Naive thymus-derived CD4-positive, alpha-beta T cell (primary cell): ENCODE results near the gene KCNA10. TPM values are rescaled to one million over a fixed set of nuclear protein-coding genes. Genes with fewer than 3 reads are reported as not detected.

Experiments
- ATAC-seq: fragments of 150-1000 bp; cut with Tn5 transposase; 2 replicates; pipeline ENCODE4 v1.10.0; 2021; ENCODE audit warnings: mild to moderate bottlenecking, moderate library complexity
- CTCF ChIA-PET: fragments of 350-600 bp; sonication (Branson Sonifier 250); formaldehyde crosslinking; loops from one replicate; lab custom pipeline; 2021; ENCODE audit warnings: antibody characterized with exemption; lab: Charles Lee
- POLR2A ChIA-PET: fragments of 350-600 bp; sonication (Branson Sonifier 250); formaldehyde crosslinking; loops from one replicate; lab custom pipeline; 2021; ENCODE audit warnings: antibody characterized with exemption, inconsistent platforms; lab: Charles Lee
- DNase-seq, 9 donors: peaks; one replicate each; pipeline versions ENCODE4 v3.0.0 to v3.0.0-alpha.2; 2020 to 2022; ENCODE audit warnings: mixed read lengths in 1 of 9
- H3K27ac ChIP-seq: one replicate; pipeline ENCODE4 v1.7.0; 2013; ENCODE audit warnings: mild to moderate bottlenecking, low read depth, low read length, moderate library complexity
- H3K27me3 ChIP-seq, 2 donors: one replicate each; pipeline ENCODE4 v1.7.0; 2013; ENCODE audit warnings: low read length in 2 of 2, mild to moderate bottlenecking in 2 of 2, moderate library complexity in 2 of 2; ENCODE audit not compliant: control insufficient read depth in 2 of 2, insufficient read depth in 2 of 2
- H3K36me3 ChIP-seq, 3 experiments: 1 replicate in 2 of 3; 2 replicates in 1 of 3; pipeline ENCODE4 v1.7.0; 2013; ENCODE audit warnings: low read length in 3 of 3, mild to moderate bottlenecking in 3 of 3, moderate library complexity in 1 of 3; ENCODE audit not compliant: insufficient read depth in 3 of 3, control insufficient read depth in 2 of 3
- H3K4me1 ChIP-seq, 2 donors: one replicate each; pipeline ENCODE4 v1.7.0; 2013; ENCODE audit warnings: low read length in 2 of 2, mild to moderate bottlenecking in 2 of 2, moderate library complexity in 1 of 2; ENCODE audit not compliant: control insufficient read depth in 2 of 2, insufficient read depth in 2 of 2
- H3K4me3 ChIP-seq: 2 replicates; pipeline ENCODE4 v1.7.0; 2013; ENCODE audit warnings: mild to moderate bottlenecking, low read length
- H3K9me3 ChIP-seq, 3 experiments: 1 replicate in 2 of 3; 2 replicates in 1 of 3; pipeline ENCODE4 v1.7.0; 2013; ENCODE audit warnings: low read length in 3 of 3; ENCODE audit not compliant: control insufficient read depth in 2 of 3
- H3K27ac Mint-ChIP-seq, 9 donors: one replicate each; pipeline ENCODE4 v1.8.0; 2020 to 2022; ENCODE audit warnings: mixed read lengths in 9 of 9, mild to moderate bottlenecking in 8 of 9, moderate library complexity in 5 of 9, inconsistent platforms in 2 of 9
- H3K27me3 Mint-ChIP-seq, 5 donors: one replicate each; pipeline ENCODE4 v1.8.0; 2021 to 2022; ENCODE audit warnings: mixed read lengths in 5 of 5, mild to moderate bottlenecking in 1 of 5
- H3K36me3 Mint-ChIP-seq, 5 donors: one replicate each; pipeline ENCODE4 v1.8.0; 2020 to 2022; ENCODE audit warnings: mixed read lengths in 5 of 5, mild to moderate bottlenecking in 3 of 5, inconsistent platforms in 1 of 5
- H3K4me1 Mint-ChIP-seq, 7 donors: one replicate each; pipeline ENCODE4 v1.8.0; 2020 to 2022; ENCODE audit warnings: mixed read lengths in 7 of 7, mild to moderate bottlenecking in 3 of 7, inconsistent platforms in 1 of 7
- H3K4me3 Mint-ChIP-seq, 10 donors: one replicate each; pipeline ENCODE4 v1.8.0; 2020 to 2022; ENCODE audit warnings: mild to moderate bottlenecking in 10 of 10, mixed read lengths in 10 of 10, moderate library complexity in 6 of 10, inconsistent platforms in 2 of 10
- H3K9me3 Mint-ChIP-seq, 11 donors: one replicate each; pipeline ENCODE4 v1.8.0; 2020 to 2022; ENCODE audit warnings: mixed read lengths in 11 of 11, mild to moderate bottlenecking in 4 of 11, inconsistent platforms in 1 of 11, moderate library complexity in 1 of 11
- intact Hi-C, 2 donors: fragments of 100-400 bp; cut with micrococcal nuclease; formaldehyde crosslinking; loops; one replicate each; pipeline ENCODE4 v1.15.1; 2023
- polyA plus RNA-seq, 2 donors: library from polyadenylated mRNA; unstranded; fragments of 300-500 nt; fragmentation: Illumina TruSeq; gene quantifications; one replicate each; pipeline ENCODE4 v1.2.3, GENCODE V29; 2021
- total RNA-seq, 6 experiments: library from RNA in 5 of 6; stranded (reverse) in 5 of 6; gene quantifications; 1 replicate in 5 of 6; 2 replicates in 1 of 6; pipeline ENCODE4 v1.2.3 and lab custom pipeline; 2021 to 2026

KCNA10 gene
- total and polyA plus RNA-seq, 7 experiments from 2014 or later: not detected

DNA sequence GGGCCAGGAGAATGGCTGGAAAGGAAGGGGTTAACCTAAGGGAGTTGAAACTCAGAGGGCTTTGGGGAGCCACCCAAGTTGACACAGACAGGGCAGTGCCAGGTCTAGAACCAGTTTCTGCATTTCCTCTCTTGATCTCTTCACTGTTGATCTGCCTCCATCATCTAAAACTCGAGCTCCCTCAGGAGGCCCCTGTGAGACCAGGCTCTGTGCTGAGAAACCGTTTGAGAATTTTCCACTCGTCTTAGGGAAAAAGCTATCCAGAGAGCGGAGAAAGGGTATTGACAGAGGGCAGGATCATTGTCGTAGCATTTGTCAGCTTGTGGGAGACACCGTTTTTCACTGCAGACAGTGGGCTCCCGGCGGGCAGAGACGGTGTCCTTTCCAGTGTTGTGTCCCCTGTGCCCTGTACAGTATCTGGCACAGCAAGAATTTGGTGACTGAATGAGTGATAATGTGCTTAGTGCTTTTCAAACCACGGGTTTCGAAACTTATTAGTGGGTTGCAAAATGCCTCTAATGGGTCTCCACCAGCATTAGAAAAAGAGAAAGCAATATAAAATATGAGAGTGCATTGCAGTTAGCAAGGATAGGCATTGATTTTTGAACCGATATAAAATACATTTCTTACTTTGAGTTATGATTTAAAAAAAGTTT lies 36.9 kb downstream of the KCNA10 start:
- Histone ChIP-seq H3K9me3 (no peaks in the 10 kb centered on the region), H3K36me3 (no peaks in the 10 kb centered on the region), H3K4me1 (no peaks in the 10 kb centered on the region), H3K27ac (no peak overlapping the region), H3K4me3 (no peak overlapping the region), H3K27me3 (no peaks in the 10 kb centered on the region)
- no peak overlapping the region for H3K4me3 Mint-ChIP-seq
- POLR2A ChIA-PET: no interaction called here
- DNase-seq: no peak
- H3K9me3 Mint-ChIP-seq: no peaks in the 10 kb centered on the region
- intact Hi-C loops: no loop called here
- H3K27ac Mint-ChIP-seq: no peak overlapping the region
- H3K36me3 Mint-ChIP-seq: no peaks in the 10 kb centered on the region
- ATAC-seq: no peak
- CTCF ChIA-PET: no interaction called here
- peaks cover 5 to 22% (median 14%) of the 10 kb centered on the region in 5 donors for H3K27me3 Mint-ChIP-seq
- peaks cover 0 to 7% (median 0%) of the 10 kb centered on the region in 7 donors for H3K4me1 Mint-ChIP-seq

DNA sequence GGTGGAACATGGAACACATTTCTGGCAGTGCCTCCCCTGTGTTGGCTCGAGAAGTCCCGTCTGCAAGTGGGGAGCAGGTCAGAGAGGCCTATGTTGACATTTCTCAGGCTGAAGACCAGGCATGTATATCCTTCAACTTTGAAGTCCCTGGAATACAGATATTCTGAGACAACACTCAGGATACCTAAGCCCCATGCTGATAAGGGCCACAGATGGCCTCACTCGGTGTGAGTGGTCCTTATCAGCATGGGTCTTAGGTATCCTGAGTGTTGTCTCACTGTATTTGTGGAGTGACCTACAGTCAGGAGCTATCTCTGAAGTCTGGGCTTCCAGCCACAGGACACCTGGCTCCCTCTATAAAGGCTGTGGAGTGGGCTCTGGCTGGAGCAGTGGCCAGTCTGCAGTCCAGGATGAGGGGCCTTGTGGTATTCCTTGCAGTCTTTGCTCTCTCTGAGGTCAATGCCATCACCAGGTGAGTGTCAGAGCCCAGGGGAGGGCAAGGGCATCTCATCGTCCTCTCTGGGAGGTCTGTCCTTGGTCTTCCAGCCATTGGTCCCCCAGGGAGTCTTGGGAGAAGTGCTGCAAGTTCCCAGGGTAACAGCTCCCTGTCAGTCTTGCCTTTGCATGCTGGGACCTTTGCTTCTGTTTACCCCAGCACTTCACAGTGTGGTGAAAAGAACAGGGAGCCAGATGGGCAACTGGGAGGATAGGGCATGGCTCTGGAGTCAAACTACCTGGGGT lies 38.4 kb downstream of the KCNA10 start:
- Mint-ChIP-seq H3K27ac (no peak overlapping the region), H3K9me3 (no peaks in the 10 kb centered on the region), H3K4me1 (peaks cover 0 to 8% (median 0%) of the 10 kb centered on the region in 7 donors), H3K27me3 (peaks cover 5 to 23% (median 14%) of the 10 kb centered on the region in 5 donors), H3K4me3 (no peak overlapping the region), H3K36me3 (no peaks in the 10 kb centered on the region)
- ATAC-seq (no peak), DNase-seq (no peak)
- H3K27ac ChIP-seq: no peak overlapping the region
- intact Hi-C loops: no loop called here
- no peak overlapping the region for H3K4me3 ChIP-seq
- no peaks in the 10 kb centered on the region for H3K27me3 ChIP-seq
- CTCF ChIA-PET: interaction anchor here (1.0 kb wide), 1 partner anchor 20 kb away, joined by 3 read pairs; no protein-coding TSS in a partner anchor
- POLR2A ChIA-PET: no interaction called here
- no peaks in the 10 kb centered on the region for H3K36me3 ChIP-seq
- no peaks in the 10 kb centered on the region for H3K4me1 ChIP-seq
- H3K9me3 ChIP-seq: no peaks in the 10 kb centered on the region

DNA sequence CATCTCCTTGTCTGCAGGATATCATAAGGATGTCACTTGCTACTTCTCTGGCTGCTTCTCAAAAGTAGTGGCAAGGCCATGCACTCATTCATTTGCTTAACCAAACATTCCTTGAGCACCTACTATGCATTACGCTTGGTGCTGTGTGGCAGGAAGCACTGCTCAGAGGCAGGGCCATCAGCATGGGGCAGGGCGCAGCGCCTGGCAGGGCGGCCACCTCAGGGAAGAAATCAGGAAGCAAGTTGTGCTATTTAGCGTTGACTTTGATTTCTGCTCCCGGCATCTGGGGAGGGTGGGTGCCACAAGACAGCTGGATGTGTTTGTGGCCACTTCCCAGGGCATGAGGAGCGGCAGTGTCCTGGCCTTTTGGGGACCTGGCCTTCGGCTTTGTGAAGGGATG lies 40.1 kb downstream of the KCNA10 start:
- intact Hi-C loops: no loop called here
- ChIA-PET POLR2A (no interaction called here), CTCF (no interaction called here)
- Histone ChIP-seq H3K36me3 (no peaks in the 10 kb centered on the region), H3K4me3 (no peak overlapping the region), H3K4me1 (no peaks in the 10 kb centered on the region), H3K27me3 (no peaks in the 10 kb centered on the region), H3K9me3 (no peaks in the 10 kb centered on the region), H3K27ac (no peak overlapping the region)
- no peaks in the 10 kb centered on the region for H3K36me3 Mint-ChIP-seq
- H3K4me1 Mint-ChIP-seq: peaks cover 0 to 8% (median 0%) of the 10 kb centered on the region in 7 donors
- H3K27ac Mint-ChIP-seq: no peak overlapping the region
- H3K4me3 Mint-ChIP-seq: no peak overlapping the region
- peaks cover 0 to 18% (median 9%) of the 10 kb centered on the region in 5 donors for H3K27me3 Mint-ChIP-seq
- ATAC-seq (no peak), DNase-seq (no peak)
- H3K9me3 Mint-ChIP-seq: no peaks in the 10 kb centered on the region

DNA sequence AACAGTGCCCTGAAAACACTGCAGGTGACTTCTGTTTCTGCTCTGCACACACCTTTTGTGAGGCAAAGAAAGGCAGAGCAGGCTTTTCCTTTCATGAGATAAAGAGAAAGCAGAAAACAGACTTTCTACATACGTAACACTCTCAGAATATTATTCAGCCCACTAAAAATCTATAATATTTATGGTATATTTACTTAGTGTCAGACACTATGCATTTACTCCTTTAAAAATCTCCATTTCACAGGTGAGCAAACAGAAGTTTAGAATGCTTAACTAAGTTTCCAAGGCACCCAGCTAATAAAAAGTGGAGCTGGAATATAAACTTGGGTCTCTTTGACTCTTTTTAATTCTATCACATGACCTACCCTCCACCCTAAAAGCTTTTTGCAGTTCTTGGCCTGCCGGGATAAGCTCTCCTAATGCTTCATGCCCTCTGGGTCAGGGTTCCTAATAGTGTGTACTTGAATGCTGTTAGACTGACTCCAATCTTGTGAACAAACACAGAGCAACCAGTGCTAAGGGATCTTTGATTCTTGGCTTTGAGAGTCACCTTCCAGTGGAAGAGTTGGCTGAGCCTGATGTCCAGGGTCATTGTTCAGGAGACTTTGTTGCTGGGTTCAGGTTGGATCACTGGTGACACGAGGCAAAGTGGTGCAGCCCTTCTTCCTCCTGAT lies 40.9 kb downstream of the KCNA10 start:
- ChIA-PET CTCF (no interaction called here), POLR2A (no interaction called here)
- ATAC-seq (no peak), DNase-seq (no peak)
- Mint-ChIP-seq H3K4me1 (peaks cover 0 to 5% (median 0%) of the 10 kb centered on the region in 7 donors), H3K36me3 (no peaks in the 10 kb centered on the region), H3K4me3 (no peak overlapping the region), H3K27ac (no peak overlapping the region), H3K9me3 (no peaks in the 10 kb centered on the region), H3K27me3 (peaks cover 0 to 11% (median under 1%) of the 10 kb centered on the region in 5 donors)
- Histone ChIP-seq H3K4me1 (no peaks in the 10 kb centered on the region), H3K27ac (no peak overlapping the region), H3K36me3 (no peaks in the 10 kb centered on the region), H3K4me3 (no peak overlapping the region), H3K9me3 (no peaks in the 10 kb centered on the region), H3K27me3 (no peaks in the 10 kb centered on the region)
- intact Hi-C loops: no loop called here

DNA sequence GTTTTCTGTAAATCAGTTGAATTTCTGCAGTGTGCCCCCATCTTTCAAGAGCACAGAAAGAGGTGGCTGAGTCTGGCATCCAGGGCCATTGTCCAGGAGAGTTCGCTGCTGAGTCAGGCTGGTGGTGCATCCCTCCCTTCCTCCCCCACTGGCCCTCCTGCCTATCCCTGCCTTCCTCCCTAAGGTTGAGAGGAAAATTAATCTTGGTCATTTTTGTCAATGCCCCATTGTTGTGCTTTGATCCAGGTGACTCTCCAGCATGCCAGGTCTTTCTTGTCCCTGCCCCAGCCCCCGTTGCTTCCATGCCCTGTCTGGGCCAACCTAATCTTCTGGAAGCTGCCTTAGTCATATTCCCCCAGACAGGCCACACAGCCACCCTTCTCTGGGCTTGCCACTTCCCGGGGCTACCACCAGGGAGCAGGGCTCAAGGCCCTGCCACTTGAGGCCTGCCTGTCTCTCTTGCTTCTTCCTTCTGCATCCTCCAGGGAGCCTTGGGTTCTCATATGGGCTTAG lies 41.5 kb downstream of the KCNA10 start:
- H3K27ac ChIP-seq: no peak overlapping the region
- Mint-ChIP-seq H3K36me3 (no peaks in the 10 kb centered on the region), H3K4me1 (peaks cover 0 to 4% (median 0%) of the 10 kb centered on the region in 7 donors), H3K9me3 (no peaks in the 10 kb centered on the region), H3K4me3 (no peak overlapping the region), H3K27me3 (peaks cover 0 to 8% (median 0%) of the 10 kb centered on the region in 5 donors), H3K27ac (no peak overlapping the region)
- no peaks in the 10 kb centered on the region for H3K36me3 ChIP-seq
- DNase-seq: no peak
- no peaks in the 10 kb centered on the region for H3K27me3 ChIP-seq
- CTCF ChIA-PET: interaction anchor here (0.6 to 0.7 kb wide), 2 partner anchors 18 to 62 kb away, joined by 3 read pairs; no protein-coding TSS in a partner anchor
- no peak for ATAC-seq
- no peaks in the 10 kb centered on the region for H3K9me3 ChIP-seq
- no peaks in the 10 kb centered on the region for H3K4me1 ChIP-seq
- intact Hi-C loops: no loop called here
- POLR2A ChIA-PET: no interaction called here
- no peak overlapping the region for H3K4me3 ChIP-seq

DNA sequence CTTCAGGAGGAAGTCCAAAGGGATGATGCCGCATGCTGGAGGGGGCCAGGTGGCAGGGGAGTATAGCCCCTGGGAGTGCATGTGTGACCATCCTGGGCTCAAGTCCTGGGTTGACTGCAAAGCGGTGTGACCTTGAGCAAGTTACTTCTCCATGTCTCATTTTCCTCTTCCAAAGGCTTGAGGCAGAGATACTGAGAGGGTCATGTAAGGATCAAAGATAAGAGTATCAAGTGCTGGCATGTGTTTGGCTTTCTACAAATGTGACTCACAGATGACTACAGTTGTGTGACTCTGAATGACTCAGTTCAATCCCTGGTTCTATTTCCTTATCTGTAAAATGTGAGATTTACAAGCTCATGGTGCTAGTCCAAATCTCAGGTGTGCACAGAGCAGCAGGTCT lies 41.9 kb downstream of the KCNA10 start:
- CTCF ChIA-PET: interaction anchor here (0.6 to 0.7 kb wide), 2 partner anchors 19 to 62 kb away, joined by 3 read pairs; no protein-coding TSS in a partner anchor
- Histone ChIP-seq H3K27ac (no peak overlapping the region), H3K9me3 (no peaks in the 10 kb centered on the region), H3K36me3 (no peaks in the 10 kb centered on the region), H3K4me3 (no peak overlapping the region), H3K4me1 (no peaks in the 10 kb centered on the region), H3K27me3 (no peaks in the 10 kb centered on the region)
- POLR2A ChIA-PET: no interaction called here
- Mint-ChIP-seq H3K27me3 (peaks cover 0 to 7% (median 0%) of the 10 kb centered on the region in 5 donors), H3K4me1 (peaks cover 0 to 4% (median 0%) of the 10 kb centered on the region in 7 donors), H3K36me3 (no peaks in the 10 kb centered on the region), H3K9me3 (no peaks in the 10 kb centered on the region), H3K4me3 (no peak overlapping the region), H3K27ac (no peak overlapping the region)
- DNase-seq (no peak), ATAC-seq (no peak)
- intact Hi-C loops: no loop called here
